SK-N-SH (cell line): ENCODE results near the gene DUS3L. TPM values are rescaled to one million over a fixed set of nuclear protein-coding genes. Genes with fewer than 3 reads are reported as not detected.

Source experiments
- CTCF ChIA-PET: fragments of 300-600, 350-600 bp; formaldehyde crosslinking; extraction: SDS; loops from one replicate; lab custom pipeline; 2021; lab: Yijun Ruan, JAX
- POLR2A ChIA-PET: fragments of 350-600 bp; sonication (Branson Sonifier 250); formaldehyde crosslinking; extraction: SDS; loops from one replicate; lab custom pipeline; 2020; ENCODE audit warnings: antibody characterized with exemption, inconsistent platforms; lab: Yijun Ruan, JAX
- DNase-seq: peaks from one replicate; pipeline ENCODE4 v3.0.0; 2012
- H2AFZ ChIP-seq: fragments of 200-600 bp; sonication (generic); 2 replicates; pipeline ENCODE4 v1.8.1; 2016; ENCODE audit warnings: antibody characterized with exemption, mild to moderate bottlenecking, low read depth
- H3F3A ChIP-seq: fragments of 200-600 bp; sonication (generic); replicated peaks from 2 replicates; pipeline ENCODE3; 2016; ENCODE audit warnings: antibody characterized with exemption, mild to moderate bottlenecking; ENCODE audit not compliant: insufficient read depth
- H3K27ac ChIP-seq, 2 experiments: fragments of 200-500 bp in 1 of 2; fragments of 200-600 bp in 1 of 2; sonication (Bioruptor generic) in 1 of 2; sonication (generic), shearing (Covaris generic) in 1 of 2; 2 replicates each; pipeline versions ENCODE4 v1.5.1 to v1.6.1; 2014 to 2016; ENCODE audit warnings: low read depth in 2 of 2, inconsistent platforms in 1 of 2, low read length in 1 of 2, mild to moderate bottlenecking in 1 of 2, mixed read lengths in 1 of 2
- H3K27me3 ChIP-seq: fragments of 200-600 bp; sonication (generic), shearing (Covaris generic); 2 replicates; pipeline ENCODE4 v1.6.1; 2016; ENCODE audit warnings: mixed run types; ENCODE audit not compliant: insufficient read depth
- H3K36me3 ChIP-seq, 2 experiments: fragments of 200-500 bp in 1 of 2; fragments of 200-600 bp in 1 of 2; sonication (Bioruptor generic) in 1 of 2; sonication (generic) in 1 of 2; replicated peaks in 1 of 2; 2 replicates each; pipeline versions ENCODE3 to v1.5.1; 2014 to 2016; ENCODE audit warnings: low read length in 1 of 2, mild to moderate bottlenecking in 1 of 2; ENCODE audit not compliant: insufficient read depth in 2 of 2, control insufficient read depth in 1 of 2
- H3K4me1 ChIP-seq, 2 experiments: fragments of 200-500 bp in 1 of 2; fragments of 200-600 bp in 1 of 2; sonication (Bioruptor generic) in 1 of 2; sonication (generic), shearing (Covaris generic) in 1 of 2; 2 replicates each; pipeline versions ENCODE4 v1.5.1 to v1.6.1; 2014 to 2016; ENCODE audit warnings: low read depth in 1 of 2, low read length in 1 of 2, mixed run types in 1 of 2; ENCODE audit not compliant: insufficient read depth in 2 of 2, control insufficient read depth in 1 of 2
- H3K4me2 ChIP-seq: fragments of 200-600 bp; sonication (generic), shearing (Covaris generic); 2 replicates; pipeline ENCODE4 v1.6.1; 2017; ENCODE audit warnings: mixed run types
- H3K4me3 ChIP-seq, 2 experiments: fragments of 200-500 bp in 1 of 2; fragments of 200-600 bp in 1 of 2; sonication (Bioruptor generic) in 1 of 2; sonication (generic), shearing (Covaris generic) in 1 of 2; 2 replicates each; pipeline versions ENCODE4 v1.5.1 to v1.8.1; 2014 to 2016; ENCODE audit warnings: low read depth in 2 of 2, inconsistent platforms in 1 of 2, low read length in 1 of 2, mild to moderate bottlenecking in 1 of 2, mixed read lengths in 1 of 2, moderate library complexity in 1 of 2
- H3K79me2 ChIP-seq: fragments of 200-600 bp; sonication (generic); 2 replicates; pipeline ENCODE4 v1.8.1; 2017; ENCODE audit warnings: mild to moderate bottlenecking; ENCODE audit not compliant: insufficient read depth
- H3K9ac ChIP-seq: fragments of 200-600 bp; sonication (generic); 2 replicates; pipeline ENCODE4 v1.6.1; 2017; ENCODE audit warnings: mixed run types
- H3K9me2 ChIP-seq: fragments of 200-600 bp; sonication (generic); 2 replicates; pipeline ENCODE4 v1.6.1; 2017; ENCODE audit warnings: mixed run types
- H3K9me3 ChIP-seq: fragments of 200-600 bp; sonication (generic); 2 replicates; pipeline ENCODE4 v1.6.1; 2017; ENCODE audit warnings: mixed run types, mild to moderate bottlenecking, moderate library complexity
- H4K20me1 ChIP-seq: fragments of 200-600 bp; sonication (generic); 2 replicates; pipeline ENCODE4 v1.6.1; 2017; ENCODE audit warnings: mild to moderate bottlenecking, mixed run types; ENCODE audit not compliant: insufficient read depth
- CTCF ChIP-seq: fragments of 200-600 bp; sonication (generic); IDR thresholded peaks from 2 replicates; pipeline ENCODE4 v1.6.1; 2017; ENCODE audit warnings: antibody characterized with exemption, mild to moderate bottlenecking, moderate library complexity
- EZH2phosphoT487 ChIP-seq: fragments of 200-600 bp; sonication (generic); IDR thresholded peaks from 2 replicates; pipeline ENCODE4 v1.6.1; 2017; ENCODE audit warnings: low read depth, mixed run types, mild to moderate bottlenecking, antibody characterized with exemption, moderate library complexity, borderline replicate concordance
- GATA2 ChIP-seq: sonication (generic); formaldehyde crosslinking; IDR thresholded peaks from 2 replicates; pipeline ENCODE4 v1.5.0; 2020; ENCODE audit warnings: mild to moderate bottlenecking, missing genetic modification reagents
- IRF3 ChIP-seq: fragments of 150-350 bp; IDR thresholded peaks from 2 replicates; pipeline ENCODE4 v1.6.1; 2016; ENCODE audit warnings: mild to moderate bottlenecking, low read depth, low read length
- JUND ChIP-seq: IDR thresholded peaks from 2 replicates; pipeline ENCODE4 v1.4.0; 2012
- MAX ChIP-seq: IDR thresholded peaks from 2 replicates; pipeline ENCODE4 v1.4.0; 2012; ENCODE audit warnings: low read depth
- PBX3 ChIP-seq: IDR thresholded peaks from 2 replicates; pipeline ENCODE4; 2012
- RCOR1 ChIP-seq: fragments of 150-350 bp; IDR thresholded peaks from 2 replicates; pipeline ENCODE4 v1.6.1; 2017; ENCODE audit warnings: antibody characterized with exemption, low read length
- TAF1 ChIP-seq: IDR thresholded peaks from 2 replicates; pipeline ENCODE4 v1.6.1; 2012; ENCODE audit warnings: low read depth, mild to moderate bottlenecking, low read length, moderate library complexity, borderline replicate concordance
- TEAD4 ChIP-seq: IDR thresholded peaks from 2 replicates; pipeline ENCODE4 v1.4.0; 2012; ENCODE audit warnings: mild to moderate bottlenecking, borderline replicate concordance; ENCODE audit not compliant: insufficient read depth
- WGBS: methylation state at CpG from one replicate; pipeline ENCODE4 v1.1.6; 2017; ENCODE audit warnings: low lambda C conversion rate; 5-methylcytosine and 5-hydroxymethylcytosine counted together
- polyA plus RNA-seq, 3 experiments: library from polyadenylated mRNA; depleted of rRNA; stranded (reverse); fragments of >200 nt; gene quantifications; 2 replicates each; pipeline ENCODE4 v1.2.3, GENCODE V29; 2012

The DUS3L gene
- polyA plus RNA-seq, 1 of the 3 experiments (the other 2 are of a cell fraction), result 44.0 TPM

GRCh38 chr19:5795382-5795919, 4.5 kb upstream of the DUS3L start:
- H3K9me3 ChIP-seq, result no peaks in the 10 kb centered on the region
- no peaks in the 10 kb centered on the region for H4K20me1 ChIP-seq
- ChIA-PET POLR2A (interaction anchor here (0.6 kb wide), 1 partner anchor 20 kb away, joined by 3 read pairs; no protein-coding TSS in a partner anchor), CTCF (interaction anchor here (0.8 to 4.0 kb wide), 5 partner anchors 9 to 75 kb away, joined by 3 to 25 read pairs (median 17); partner anchors contain the start of genes CATSPERD, LONP1 and NRTN)
- H3K4me1 ChIP-seq, result peaks cover 0 to 20% of the 10 kb centered on the region in 2 experiments; a peak in 1 of 4 replicates
- no peaks in the 10 kb centered on the region for H3K36me3 ChIP-seq
- no peaks in the 10 kb centered on the region for H3K9me2 ChIP-seq
- no peak overlapping the region for H3K4me3 ChIP-seq
- no peak for DNase-seq
- no peaks in the 10 kb centered on the region; the same call in 1 of the 2 replicates for H3K27me3 ChIP-seq
- H3K27ac ChIP-seq, result no peak overlapping the region
- H3F3A ChIP-seq, result no peaks in the 10 kb centered on the region
- H3K9ac ChIP-seq, result no peak overlapping the region
- TF ChIP-seq EZH2phosphoT487, result no peak
- WGBS, result 87% methylated on average over 7 of the region's 7 CpGs
- no peak overlapping the region for H3K4me2 ChIP-seq
- H2AFZ ChIP-seq, result no peak overlapping the region
- no peaks in the 10 kb centered on the region for H3K79me2 ChIP-seq

- CTCF ChIA-PET, result interaction anchor here (0.8 to 4.0 kb wide), 7 partner anchors 9 to 589 kb away, joined by 3 to 25 read pairs (median 10); partner anchors contain the start of gene NRTN
- Histone ChIP-seq H3K27me3 (no peaks in the 10 kb centered on the region), H3F3A (no peaks in the 10 kb centered on the region), H3K27ac (no peak overlapping the region), H3K9me3 (no peaks in the 10 kb centered on the region), H3K4me1 (peaks cover 0 to 11% of the 10 kb centered on the region in 2 experiments; a peak in 1 of 4 replicates), H3K36me3 (peaks cover 0 to 17% of the 10 kb centered on the region in 2 experiments), H4K20me1 (0 out of 2 replicates have a peak, but pooled peaks cover 5% of the 10 kb centered on the region), H3K4me2 (no peak overlapping the region), H2AFZ (no peak overlapping the region), H3K4me3 (no peak overlapping the region), H3K79me2 (peaks cover 8% of the 10 kb centered on the region; the same call in 1 of the 2 replicates), H3K9ac (no peak overlapping the region), H3K9me2 (no peaks in the 10 kb centered on the region)
- TF ChIP-seq TAF1 (no peak), TEAD4 (no peak), MAX (no peak), IRF3 (no peak), RCOR1 (no peak), PBX3 (no peak), GATA2 (CRISPR knock-in tag) (no peak), CTCF (no peak), JUND (no peak)
- POLR2A ChIA-PET, result no interaction called here
- DNase-seq, result no peak
- WGBS, result 94% methylated on average over 3 of the region's 3 CpGs
Observed at GRCh38 chr19:5793188-5793587, 2.2 kb upstream of the DUS3L start.
